GM12874 (cell line): ENCODE measurements around the gene TNRC6A.

Experiments
- CTCF ChIP-seq: IDR thresholded peaks from 2 replicates; pipeline ENCODE4 v1.5.1; 2011; ENCODE audit warnings: low read depth, mild to moderate bottlenecking, control low read depth, low read length, moderate library complexity; ENCODE audit not compliant: insufficient read depth

Gene TNRC6A

GRCh38 chr16:24844101-24845030 is 114.9 kb downstream of the TNRC6A start:
- no peak for TF ChIP-seq CTCF

GRCh38 chr16:24845726-24846547 is 116.5 kb downstream of the TNRC6A start, which contains the start of gene SLC5A11:
Gene SLC5A11, plus strand, starts transcription at chr16:24845963. Its CDS starts 12,681 bp downstream, at chr16:24858644.
- no peak for TF ChIP-seq CTCF

GRCh38 chr16:24846548-24847357 is 117.3 kb downstream of the TNRC6A start:
- TF ChIP-seq CTCF = no peak

GRCh38 chr16:24847358-24847664 is 117.9 kb downstream of the TNRC6A start:
- TF ChIP-seq CTCF = no peak

- TF ChIP-seq CTCF = no peak
Measured at GRCh38 chr16:24848065-24848464, 118.6 kb downstream of the TNRC6A start.

- TF ChIP-seq CTCF = no peak
Measured at GRCh38 chr16:24849641-24850040, 120.2 kb downstream of the TNRC6A start.
